GM12878 (cell line): Measurements from ENCODE around the gene ANKRD30A.
"Not testable (repeated sequence)": the region's sequence is repeated elsewhere in the genome, so short reads cannot be mapped to it uniquely, and the experiment has no call there.

Experiments used
- ATF7 ChIP-seq: fragments of 450-650 bp; IDR thresholded peaks from 2 replicates; pipeline ENCODE4 v1.6.1; 2016; ENCODE audit warnings: low read depth, mild to moderate bottlenecking
- ESRRA ChIP-seq: IDR thresholded peaks from 2 replicates; pipeline ENCODE4 v1.6.1; 2012; ENCODE audit warnings: mild to moderate bottlenecking, low read length, improper control_type of control experiment
- SREBF1 ChIP-seq: IDR thresholded peaks from 2 replicates; pipeline ENCODE4 v1.6.1; 2012; ENCODE audit warnings: mild to moderate bottlenecking, low read length

- TF ChIP-seq SREBF1, ESRRA, ATF7: not testable (repeated sequence)
These were observed 49.3 kb upstream of the ANKRD30A start for GRCh38 chr10:37076083-37076482.
